ENCODE data around the gene RSF1.
"Not testable (repeated sequence)": the region's sequence is repeated elsewhere in the genome, so short reads cannot be mapped to it uniquely, and the experiment has no call there.

RSF1 gene, protein sequence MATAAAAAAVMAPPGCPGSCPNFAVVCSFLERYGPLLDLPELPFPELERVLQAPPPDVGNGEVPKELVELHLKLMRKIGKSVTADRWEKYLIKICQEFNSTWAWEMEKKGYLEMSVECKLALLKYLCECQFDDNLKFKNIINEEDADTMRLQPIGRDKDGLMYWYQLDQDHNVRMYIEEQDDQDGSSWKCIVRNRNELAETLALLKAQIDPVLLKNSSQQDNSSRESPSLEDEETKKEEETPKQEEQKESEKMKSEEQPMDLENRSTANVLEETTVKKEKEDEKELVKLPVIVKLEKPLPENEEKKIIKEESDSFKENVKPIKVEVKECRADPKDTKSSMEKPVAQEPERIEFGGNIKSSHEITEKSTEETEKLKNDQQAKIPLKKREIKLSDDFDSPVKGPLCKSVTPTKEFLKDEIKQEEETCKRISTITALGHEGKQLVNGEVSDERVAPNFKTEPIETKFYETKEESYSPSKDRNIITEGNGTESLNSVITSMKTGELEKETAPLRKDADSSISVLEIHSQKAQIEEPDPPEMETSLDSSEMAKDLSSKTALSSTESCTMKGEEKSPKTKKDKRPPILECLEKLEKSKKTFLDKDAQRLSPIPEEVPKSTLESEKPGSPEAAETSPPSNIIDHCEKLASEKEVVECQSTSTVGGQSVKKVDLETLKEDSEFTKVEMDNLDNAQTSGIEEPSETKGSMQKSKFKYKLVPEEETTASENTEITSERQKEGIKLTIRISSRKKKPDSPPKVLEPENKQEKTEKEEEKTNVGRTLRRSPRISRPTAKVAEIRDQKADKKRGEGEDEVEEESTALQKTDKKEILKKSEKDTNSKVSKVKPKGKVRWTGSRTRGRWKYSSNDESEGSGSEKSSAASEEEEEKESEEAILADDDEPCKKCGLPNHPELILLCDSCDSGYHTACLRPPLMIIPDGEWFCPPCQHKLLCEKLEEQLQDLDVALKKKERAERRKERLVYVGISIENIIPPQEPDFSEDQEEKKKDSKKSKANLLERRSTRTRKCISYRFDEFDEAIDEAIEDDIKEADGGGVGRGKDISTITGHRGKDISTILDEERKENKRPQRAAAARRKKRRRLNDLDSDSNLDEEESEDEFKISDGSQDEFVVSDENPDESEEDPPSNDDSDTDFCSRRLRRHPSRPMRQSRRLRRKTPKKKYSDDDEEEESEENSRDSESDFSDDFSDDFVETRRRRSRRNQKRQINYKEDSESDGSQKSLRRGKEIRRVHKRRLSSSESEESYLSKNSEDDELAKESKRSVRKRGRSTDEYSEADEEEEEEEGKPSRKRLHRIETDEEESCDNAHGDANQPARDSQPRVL (N-terminal part only)

DNA sequence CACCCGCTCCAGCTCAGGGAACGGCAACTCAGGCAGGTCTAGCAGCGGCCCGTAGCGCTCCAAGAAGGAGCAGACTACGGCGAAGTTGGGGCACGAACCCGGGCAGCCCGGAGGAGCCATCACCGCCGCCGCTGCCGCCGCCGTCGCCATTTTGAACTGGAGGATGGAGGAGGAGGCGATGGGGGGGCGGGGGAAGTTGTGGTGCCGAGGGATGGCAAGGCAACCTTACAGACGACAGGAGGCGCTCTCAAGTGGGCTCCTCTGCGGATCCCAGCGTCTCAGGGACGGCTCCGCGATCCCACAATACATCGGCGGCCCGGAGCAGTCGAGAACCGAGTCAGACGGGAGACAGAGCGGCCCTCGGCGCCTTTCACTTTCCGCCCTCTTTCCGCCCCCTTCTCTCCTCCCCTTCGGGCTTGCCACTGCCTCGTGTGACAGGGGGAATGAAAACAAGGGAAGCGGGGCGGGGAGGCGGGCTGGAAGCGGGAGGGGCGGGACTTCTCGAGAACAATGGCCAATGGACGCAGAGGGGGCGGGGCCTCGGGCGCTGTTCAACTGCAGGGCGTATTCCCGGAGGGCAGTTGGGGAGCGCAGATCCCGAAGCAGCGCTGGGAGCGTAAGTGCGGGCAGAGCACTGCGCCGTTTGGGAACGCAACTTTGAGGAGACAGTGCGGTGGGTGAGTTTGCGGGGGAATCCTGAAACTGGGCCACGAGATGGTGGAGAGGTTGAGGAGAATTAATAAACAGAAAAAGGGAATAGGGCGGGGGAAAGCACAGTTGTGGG, at the start of gene RSF1, which contains the start of gene AAMDC:
Gene RSF1, minus strand, starts transcription at position 158 of the 784 bp plus-strand sequence. Its CDS starts 8 bp downstream, at position 150.
Gene AAMDC, plus strand, starts transcription at position 580 of the 784 bp plus-strand sequence. CDS start 21,353 bp downstream, outside the sequence.
- H3K4me3 Mint-ChIP-seq = peak within 1 kb of the TSS; percentile 100
- no peaks in the 10 kb centered on the region for H3K9me3 Mint-ChIP-seq
- H3K27ac Mint-ChIP-seq = peak within 1 kb of the TSS; percentile 92
- H3K4me1 Mint-ChIP-seq (ENCODE audit: low read depth) = peaks cover 27% of the 10 kb centered on the region
- H3K36me3 Mint-ChIP-seq (ENCODE audit: low read depth) = peaks cover 11% of the 10 kb centered on the region
- no peaks in the 10 kb centered on the region for H3K27me3 Mint-ChIP-seq (ENCODE audit: low read depth)

DNA sequence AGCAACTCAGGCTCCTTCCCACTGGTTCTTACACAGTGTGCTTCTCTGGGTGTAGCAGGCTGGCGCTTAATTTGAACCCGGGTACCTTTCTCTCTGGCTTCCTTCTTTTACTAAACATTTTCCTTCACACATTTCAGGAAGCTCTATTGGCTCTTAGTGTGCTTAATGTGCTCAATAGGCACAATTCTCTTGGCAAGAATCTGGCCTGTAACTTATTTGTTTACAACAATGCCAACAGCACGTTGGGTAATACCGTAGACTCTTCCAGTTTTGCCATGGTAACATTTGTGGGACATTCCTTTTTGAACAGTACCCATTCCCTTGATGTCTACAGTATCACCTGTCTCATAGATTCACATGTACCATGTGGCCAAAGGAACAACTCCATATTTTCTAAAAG, 48.2 kb upstream of the RSF1 start:
- H3K9me3 Mint-ChIP-seq = no peaks in the 10 kb centered on the region
- H3K4me1 Mint-ChIP-seq (ENCODE audit: low read depth) = no peaks in the 10 kb centered on the region
- H3K27me3 Mint-ChIP-seq (ENCODE audit: low read depth) = no peaks in the 10 kb centered on the region
- no peak overlapping the region for H3K27ac Mint-ChIP-seq
- peaks cover 10% of the 10 kb centered on the region for H3K36me3 Mint-ChIP-seq (ENCODE audit: low read depth)
- no peak overlapping the region for H3K4me3 Mint-ChIP-seq

- Mint-ChIP-seq H3K27ac (no peak overlapping the region), H3K36me3 (ENCODE audit: low read depth) (peaks cover 6% of the 10 kb centered on the region), H3K4me1 (ENCODE audit: low read depth) (no peaks in the 10 kb centered on the region), H3K27me3 (ENCODE audit: low read depth) (no peaks in the 10 kb centered on the region), H3K4me3 (no peak overlapping the region), H3K9me3 (no peaks in the 10 kb centered on the region)
Measured at GRCh38 chr11:77866336-77866735, 45.8 kb upstream of the RSF1 start.

- peaks cover 5% of the 10 kb centered on the region for H3K36me3 Mint-ChIP-seq (ENCODE audit: low read depth)
- H3K4me1 Mint-ChIP-seq (ENCODE audit: low read depth) = no peaks in the 10 kb centered on the region
- H3K9me3 Mint-ChIP-seq = no peaks in the 10 kb centered on the region
- H3K4me3 Mint-ChIP-seq = no peak overlapping the region
- H3K27ac Mint-ChIP-seq = no peak overlapping the region
- no peaks in the 10 kb centered on the region for H3K27me3 Mint-ChIP-seq (ENCODE audit: low read depth)
Measured at GRCh38 chr11:77865805-77866204, 45.3 kb upstream of the RSF1 start.

DNA sequence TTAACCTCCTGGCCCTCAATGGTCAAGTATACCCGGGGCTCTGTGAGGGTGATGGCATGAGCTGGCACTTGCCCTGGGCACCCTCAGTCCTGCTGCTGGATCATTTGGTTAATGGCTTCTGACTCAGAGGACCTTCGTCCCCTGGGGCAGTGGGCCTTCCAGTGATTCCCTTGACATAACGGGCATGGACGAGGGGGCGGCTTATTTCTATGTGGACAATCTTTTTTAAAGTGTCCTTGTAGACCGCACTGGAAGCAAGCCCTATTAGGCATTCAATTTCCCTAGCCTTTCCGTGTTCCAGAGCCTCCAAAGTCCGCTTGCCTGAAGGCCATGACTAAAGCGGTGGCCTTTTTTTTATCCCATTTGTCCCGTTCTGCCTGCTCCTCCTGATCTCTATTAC, 40.9 kb upstream of the RSF1 start:
- not testable (repeated sequence) for H3K27me3 Mint-ChIP-seq (ENCODE audit: low read depth); H3K4me3 Mint-ChIP-seq; H3K9me3 Mint-ChIP-seq; H3K27ac Mint-ChIP-seq; H3K4me1 Mint-ChIP-seq (ENCODE audit: low read depth); H3K36me3 Mint-ChIP-seq (ENCODE audit: low read depth)

DNA sequence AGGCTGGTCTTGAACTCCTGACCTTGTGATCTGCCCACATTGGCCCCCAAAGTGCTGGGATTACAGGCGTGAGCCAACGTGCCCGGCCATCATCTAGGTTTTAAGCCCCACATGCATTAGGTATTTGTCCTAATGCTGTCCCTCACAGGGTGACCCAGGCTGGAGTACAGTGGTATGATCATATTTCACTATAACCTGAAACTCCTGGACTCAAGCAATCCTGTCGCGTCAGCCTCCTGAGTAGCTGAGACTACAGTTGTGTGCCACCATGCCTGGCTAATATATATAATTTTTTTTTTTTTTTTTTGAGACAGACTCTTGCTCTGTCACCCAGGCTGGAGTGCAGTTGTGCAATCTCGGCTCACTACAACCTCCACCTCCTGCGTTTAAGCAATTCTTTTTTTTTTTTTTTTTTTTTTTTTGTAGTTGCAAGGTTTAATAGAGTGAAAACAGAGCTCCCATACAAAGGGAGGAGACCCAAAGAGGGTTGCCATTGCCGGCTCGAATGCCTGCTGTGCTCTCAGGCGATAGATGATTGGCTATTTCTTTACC, 37.5 kb upstream of the RSF1 start:
- H3K4me3 Mint-ChIP-seq; H3K27me3 Mint-ChIP-seq (ENCODE audit: low read depth); H3K4me1 Mint-ChIP-seq (ENCODE audit: low read depth); H3K27ac Mint-ChIP-seq: not testable (repeated sequence)
- Mint-ChIP-seq H3K36me3 (ENCODE audit: low read depth) (peaks cover 21% of the 10 kb centered on the region), H3K9me3 (peaks cover 15% of the 10 kb centered on the region)

- peaks cover 25% of the 10 kb centered on the region for H3K36me3 Mint-ChIP-seq (ENCODE audit: low read depth)
Measured at GRCh38 chr11:77854838-77855237, 34.3 kb upstream of the RSF1 start.

DNA sequence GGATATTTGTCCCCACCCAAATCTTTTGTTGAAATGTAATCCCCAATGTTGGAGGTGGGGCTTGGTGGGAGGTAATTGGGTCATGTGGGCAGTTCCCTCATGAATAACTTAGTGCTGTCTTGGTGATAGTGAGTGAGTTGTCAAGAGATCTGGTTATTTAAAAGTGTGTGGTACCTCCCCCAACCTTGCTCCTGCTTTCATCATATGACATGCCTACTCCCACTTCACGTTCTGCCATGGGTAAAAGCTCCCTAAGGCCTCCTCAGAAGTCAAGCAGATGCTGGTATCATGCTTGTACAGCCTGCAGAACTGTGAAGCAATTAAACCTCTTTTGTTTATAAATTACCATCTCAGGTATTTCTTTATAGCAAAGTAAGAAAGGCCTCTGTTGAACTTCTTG, 31.0 kb upstream of the RSF1 start:
- Mint-ChIP-seq H3K4me1 (ENCODE audit: low read depth) (no peaks in the 10 kb centered on the region), H3K36me3 (ENCODE audit: low read depth) (peaks cover 24% of the 10 kb centered on the region), H3K27me3 (ENCODE audit: low read depth) (no peaks in the 10 kb centered on the region), H3K27ac (no peak overlapping the region), H3K4me3 (no peak overlapping the region), H3K9me3 (peaks cover 12% of the 10 kb centered on the region)

More at GRCh38 chr11:77854838-77855237, 34.3 kb upstream of the RSF1 start:
- no peaks in the 10 kb centered on the region for H3K4me1 Mint-ChIP-seq (ENCODE audit: low read depth)
- H3K4me3 Mint-ChIP-seq = no peak overlapping the region
- no peak overlapping the region for H3K27ac Mint-ChIP-seq
- peaks cover 16% of the 10 kb centered on the region for H3K9me3 Mint-ChIP-seq
- H3K27me3 Mint-ChIP-seq (ENCODE audit: low read depth) = no peaks in the 10 kb centered on the region

DNA sequence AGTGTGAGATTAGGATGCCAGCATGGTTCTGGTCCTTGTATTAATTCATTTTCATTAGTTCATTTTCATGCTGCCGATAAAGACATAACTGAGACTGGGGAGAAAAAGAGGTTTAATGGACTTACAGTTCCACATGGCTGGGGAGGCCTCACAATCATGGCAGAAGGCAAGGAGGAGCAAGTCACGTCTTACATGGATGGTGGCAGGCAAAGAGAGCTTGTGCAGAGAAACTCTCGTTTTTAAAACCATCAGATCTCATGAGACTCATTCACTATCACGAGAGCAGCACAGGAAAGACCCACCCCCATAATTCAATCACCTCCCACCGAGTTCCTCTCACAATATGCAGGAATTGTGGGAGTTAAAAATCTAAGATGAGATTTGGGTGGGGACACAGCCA, 23.2 kb upstream of the RSF1 start:
- H3K36me3 Mint-ChIP-seq (ENCODE audit: low read depth) = peaks cover 24% of the 10 kb centered on the region
- not testable (repeated sequence) for H3K27me3 Mint-ChIP-seq (ENCODE audit: low read depth); H3K4me3 Mint-ChIP-seq; H3K27ac Mint-ChIP-seq; H3K4me1 Mint-ChIP-seq (ENCODE audit: low read depth)
- peaks cover 16% of the 10 kb centered on the region for H3K9me3 Mint-ChIP-seq

DNA sequence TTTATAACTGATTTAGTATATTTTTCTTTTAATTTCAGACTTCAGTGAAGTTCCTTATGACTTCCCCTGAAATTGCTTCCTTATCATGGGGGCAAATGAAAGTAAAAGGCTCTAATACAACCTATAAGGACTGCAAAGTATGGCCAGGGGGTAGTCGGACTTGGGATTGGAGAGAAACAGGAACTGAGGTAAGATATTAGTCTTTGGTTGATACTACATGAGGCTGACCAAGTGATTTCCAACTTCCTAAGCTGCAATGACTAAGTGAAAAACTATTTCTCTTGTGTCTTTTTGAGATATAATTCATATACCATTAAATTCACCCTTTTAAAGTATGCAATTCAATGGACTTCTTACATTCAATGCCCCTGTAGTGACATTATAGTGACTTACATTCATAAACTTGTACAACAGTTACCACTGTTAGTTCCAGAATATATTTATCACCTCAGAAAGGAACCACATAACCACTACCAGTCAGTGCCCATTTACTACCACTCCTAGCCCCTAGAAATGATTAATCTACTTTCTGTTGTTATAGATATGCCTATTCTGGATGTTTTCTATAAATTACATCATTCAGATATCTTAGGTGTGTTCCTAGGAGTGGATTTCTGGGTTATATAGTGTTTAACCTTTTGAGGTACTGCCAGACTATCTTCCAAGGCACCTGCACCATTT, 22.1 kb upstream of the RSF1 start:
- Mint-ChIP-seq H3K27me3 (ENCODE audit: low read depth) (no peaks in the 10 kb centered on the region), H3K36me3 (ENCODE audit: low read depth) (peaks cover 24% of the 10 kb centered on the region), H3K27ac (no peak overlapping the region), H3K4me1 (ENCODE audit: low read depth) (no peaks in the 10 kb centered on the region), H3K9me3 (peaks cover 16% of the 10 kb centered on the region), H3K4me3 (no peak overlapping the region)

DNA sequence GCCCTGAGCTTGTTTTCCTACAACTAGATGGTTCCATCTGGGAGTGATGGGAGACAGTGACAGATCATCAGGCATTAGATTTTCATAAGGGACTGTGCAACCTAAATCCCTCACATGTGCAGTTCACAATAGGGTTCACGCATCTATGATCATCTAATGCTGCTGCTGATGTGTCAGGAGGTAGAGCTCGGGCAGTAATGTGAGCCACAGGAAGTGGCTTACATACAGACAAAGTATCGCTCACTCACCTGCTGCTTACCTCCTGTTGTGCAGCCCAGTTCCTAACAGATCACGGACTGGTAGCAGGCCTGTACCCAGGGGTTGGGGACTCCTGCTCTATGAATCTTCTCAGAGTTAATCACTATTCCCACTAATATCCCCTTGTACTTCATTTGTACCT, 12.8 kb upstream of the RSF1 start:
- H3K27ac Mint-ChIP-seq = no peak overlapping the region
- no peaks in the 10 kb centered on the region for H3K9me3 Mint-ChIP-seq
- no peaks in the 10 kb centered on the region for H3K4me1 Mint-ChIP-seq (ENCODE audit: low read depth)
- H3K27me3 Mint-ChIP-seq (ENCODE audit: low read depth) = no peaks in the 10 kb centered on the region
- no peaks in the 10 kb centered on the region for H3K36me3 Mint-ChIP-seq (ENCODE audit: low read depth)
- no peak overlapping the region for H3K4me3 Mint-ChIP-seq

GRCh38 chr11:77828926-77829325, 8.4 kb upstream of the RSF1 start:
- Mint-ChIP-seq H3K4me1 (ENCODE audit: low read depth) (peaks cover under 1% of the 10 kb centered on the region), H3K9me3 (no peaks in the 10 kb centered on the region), H3K27me3 (ENCODE audit: low read depth) (no peaks in the 10 kb centered on the region), H3K27ac (no peak overlapping the region), H3K36me3 (ENCODE audit: low read depth) (no peaks in the 10 kb centered on the region), H3K4me3 (no peak overlapping the region)

- no peaks in the 10 kb centered on the region for H3K27me3 Mint-ChIP-seq (ENCODE audit: low read depth)
- H3K4me1 Mint-ChIP-seq (ENCODE audit: low read depth) = peaks cover 15% of the 10 kb centered on the region
- no peaks in the 10 kb centered on the region for H3K9me3 Mint-ChIP-seq
- no peak overlapping the region for H3K27ac Mint-ChIP-seq
- H3K36me3 Mint-ChIP-seq (ENCODE audit: low read depth) = peaks cover 6% of the 10 kb centered on the region
- no peak overlapping the region for H3K4me3 Mint-ChIP-seq
Measured at GRCh38 chr11:77823775-77824174, 3.3 kb upstream of the RSF1 start.
